ENCODE results near the gene HOXA4. TPM values are rescaled to one million over a fixed set of nuclear protein-coding genes. Genes with fewer than 3 reads are reported as not detected.

HOXA4 gene
- total and polyA plus RNA-seq, 2 of the 8 experiments (the other 6 are each of a cell fraction or from before 2014, with no cell fraction given) = not detected

- TF ChIP-seq, protein P1, sequence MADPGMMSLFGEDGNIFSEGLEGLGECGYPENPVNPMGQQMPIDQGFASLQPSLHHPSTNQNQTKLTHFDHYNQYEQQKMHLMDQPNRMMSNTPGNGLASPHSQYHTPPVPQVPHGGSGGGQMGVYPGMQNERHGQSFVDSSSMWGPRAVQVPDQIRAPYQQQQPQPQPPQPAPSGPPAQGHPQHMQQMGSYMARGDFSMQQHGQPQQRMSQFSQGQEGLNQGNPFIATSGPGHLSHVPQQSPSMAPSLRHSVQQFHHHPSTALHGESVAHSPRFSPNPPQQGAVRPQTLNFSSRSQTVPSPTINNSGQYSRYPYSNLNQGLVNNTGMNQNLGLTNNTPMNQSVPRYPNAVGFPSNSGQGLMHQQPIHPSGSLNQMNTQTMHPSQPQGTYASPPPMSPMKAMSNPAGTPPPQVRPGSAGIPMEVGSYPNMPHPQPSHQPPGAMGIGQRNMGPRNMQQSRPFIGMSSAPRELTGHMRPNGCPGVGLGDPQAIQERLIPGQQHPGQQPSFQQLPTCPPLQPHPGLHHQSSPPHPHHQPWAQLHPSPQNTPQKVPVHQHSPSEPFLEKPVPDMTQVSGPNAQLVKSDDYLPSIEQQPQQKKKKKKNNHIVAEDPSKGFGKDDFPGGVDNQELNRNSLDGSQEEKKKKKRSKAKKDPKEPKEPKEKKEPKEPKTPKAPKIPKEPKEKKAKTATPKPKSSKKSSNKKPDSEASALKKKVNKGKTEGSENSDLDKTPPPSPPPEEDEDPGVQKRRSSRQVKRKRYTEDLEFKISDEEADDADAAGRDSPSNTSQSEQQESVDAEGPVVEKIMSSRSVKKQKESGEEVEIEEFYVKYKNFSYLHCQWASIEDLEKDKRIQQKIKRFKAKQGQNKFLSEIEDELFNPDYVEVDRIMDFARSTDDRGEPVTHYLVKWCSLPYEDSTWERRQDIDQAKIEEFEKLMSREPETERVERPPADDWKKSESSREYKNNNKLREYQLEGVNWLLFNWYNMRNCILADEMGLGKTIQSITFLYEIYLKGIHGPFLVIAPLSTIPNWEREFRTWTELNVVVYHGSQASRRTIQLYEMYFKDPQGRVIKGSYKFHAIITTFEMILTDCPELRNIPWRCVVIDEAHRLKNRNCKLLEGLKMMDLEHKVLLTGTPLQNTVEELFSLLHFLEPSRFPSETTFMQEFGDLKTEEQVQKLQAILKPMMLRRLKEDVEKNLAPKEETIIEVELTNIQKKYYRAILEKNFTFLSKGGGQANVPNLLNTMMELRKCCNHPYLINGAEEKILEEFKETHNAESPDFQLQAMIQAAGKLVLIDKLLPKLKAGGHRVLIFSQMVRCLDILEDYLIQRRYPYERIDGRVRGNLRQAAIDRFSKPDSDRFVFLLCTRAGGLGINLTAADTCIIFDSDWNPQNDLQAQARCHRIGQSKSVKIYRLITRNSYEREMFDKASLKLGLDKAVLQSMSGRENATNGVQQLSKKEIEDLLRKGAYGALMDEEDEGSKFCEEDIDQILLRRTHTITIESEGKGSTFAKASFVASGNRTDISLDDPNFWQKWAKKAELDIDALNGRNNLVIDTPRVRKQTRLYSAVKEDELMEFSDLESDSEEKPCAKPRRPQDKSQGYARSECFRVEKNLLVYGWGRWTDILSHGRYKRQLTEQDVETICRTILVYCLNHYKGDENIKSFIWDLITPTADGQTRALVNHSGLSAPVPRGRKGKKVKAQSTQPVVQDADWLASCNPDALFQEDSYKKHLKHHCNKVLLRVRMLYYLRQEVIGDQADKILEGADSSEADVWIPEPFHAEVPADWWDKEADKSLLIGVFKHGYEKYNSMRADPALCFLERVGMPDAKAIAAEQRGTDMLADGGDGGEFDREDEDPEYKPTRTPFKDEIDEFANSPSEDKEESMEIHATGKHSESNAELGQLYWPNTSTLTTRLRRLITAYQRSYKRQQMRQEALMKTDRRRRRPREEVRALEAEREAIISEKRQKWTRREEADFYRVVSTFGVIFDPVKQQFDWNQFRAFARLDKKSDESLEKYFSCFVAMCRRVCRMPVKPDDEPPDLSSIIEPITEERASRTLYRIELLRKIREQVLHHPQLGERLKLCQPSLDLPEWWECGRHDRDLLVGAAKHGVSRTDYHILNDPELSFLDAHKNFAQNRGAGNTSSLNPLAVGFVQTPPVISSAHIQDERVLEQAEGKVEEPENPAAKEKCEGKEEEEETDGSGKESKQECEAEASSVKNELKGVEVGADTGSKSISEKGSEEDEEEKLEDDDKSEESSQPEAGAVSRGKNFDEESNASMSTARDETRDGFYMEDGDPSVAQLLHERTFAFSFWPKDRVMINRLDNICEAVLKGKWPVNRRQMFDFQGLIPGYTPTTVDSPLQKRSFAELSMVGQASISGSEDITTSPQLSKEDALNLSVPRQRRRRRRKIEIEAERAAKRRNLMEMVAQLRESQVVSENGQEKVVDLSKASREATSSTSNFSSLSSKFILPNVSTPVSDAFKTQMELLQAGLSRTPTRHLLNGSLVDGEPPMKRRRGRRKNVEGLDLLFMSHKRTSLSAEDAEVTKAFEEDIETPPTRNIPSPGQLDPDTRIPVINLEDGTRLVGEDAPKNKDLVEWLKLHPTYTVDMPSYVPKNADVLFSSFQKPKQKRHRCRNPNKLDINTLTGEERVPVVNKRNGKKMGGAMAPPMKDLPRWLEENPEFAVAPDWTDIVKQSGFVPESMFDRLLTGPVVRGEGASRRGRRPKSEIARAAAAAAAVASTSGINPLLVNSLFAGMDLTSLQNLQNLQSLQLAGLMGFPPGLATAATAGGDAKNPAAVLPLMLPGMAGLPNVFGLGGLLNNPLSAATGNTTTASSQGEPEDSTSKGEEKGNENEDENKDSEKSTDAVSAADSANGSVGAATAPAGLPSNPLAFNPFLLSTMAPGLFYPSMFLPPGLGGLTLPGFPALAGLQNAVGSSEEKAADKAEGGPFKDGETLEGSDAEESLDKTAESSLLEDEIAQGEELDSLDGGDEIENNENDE (IDR thresholded peaks at IDR 0.05; ENCODE audit: insufficient replicate concordance, low read length) = no peak
These were observed 22.9 kb downstream of the HOXA4 start (continued) for GRCh38 chr7:27107391-27108381.
